Hematopoietic multipotent progenitor cell treated with erythropoietin and hydrocortisone succinate and interleukin-3 and kit ligand, for 15 days (in vitro differentiated cells): Measurements from ENCODE around the gene DRC7.

Source experiments
- DNase-seq: peaks from one replicate; pipeline ENCODE4 v3.0.0-alpha.2; 2015; ENCODE audit warnings: low spot score

The DRC7 gene

DNA sequence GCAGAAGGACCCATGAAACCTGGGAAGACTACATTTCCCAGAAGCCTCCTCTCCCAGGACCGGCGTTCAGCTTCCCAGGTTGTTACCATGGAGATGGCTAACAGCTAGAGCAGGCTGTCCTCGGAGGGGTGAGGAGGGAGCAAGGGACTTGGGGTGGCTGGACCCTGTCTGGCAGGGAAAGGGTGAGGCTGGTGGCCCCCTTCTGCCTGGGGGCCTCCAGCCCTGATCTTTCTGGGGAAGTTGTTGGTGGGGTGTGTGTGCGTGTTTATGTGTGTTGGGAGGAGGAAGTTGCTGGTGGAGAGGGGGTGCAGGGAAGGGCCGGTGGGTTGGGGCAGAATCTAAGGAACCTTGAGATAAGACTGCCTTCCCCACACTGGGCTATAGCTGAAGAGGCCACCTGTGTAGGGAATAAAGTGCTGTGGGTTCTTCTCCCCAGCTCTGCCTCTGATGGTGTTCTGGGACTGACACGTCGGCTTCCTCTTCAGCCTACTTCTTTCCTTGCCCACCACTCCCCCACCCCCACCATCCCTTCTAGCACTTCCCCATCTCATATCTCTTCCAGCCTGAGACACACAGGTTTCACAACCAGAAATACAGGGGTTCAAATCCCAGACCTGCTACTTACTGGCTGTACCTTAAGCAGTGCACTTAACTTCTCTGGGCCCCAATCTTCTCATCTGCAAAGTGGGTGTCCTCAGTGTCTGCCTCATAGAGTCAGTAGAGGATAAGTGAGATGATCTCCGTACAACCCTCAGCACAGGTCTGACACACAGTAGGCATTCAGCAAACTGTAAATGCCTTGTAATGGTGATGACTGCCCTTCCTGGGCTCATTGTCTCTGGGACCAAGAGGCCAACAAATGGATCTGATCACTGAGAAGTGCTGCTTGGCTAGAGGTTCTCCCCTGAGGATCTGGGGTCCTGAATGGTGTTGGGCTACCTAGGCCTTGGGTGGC, at the start of gene DRC7:
Gene DRC7 (plus strand): TSS at position 82 of the 955 bp plus-strand sequence. CDS start 3,144 bp downstream, outside the sequence.
- peak; percentile 68 for DNase-seq

GRCh38 chr16:57645169-57645568, 49.4 kb upstream of the DRC7 start:
- no peak for DNase-seq

DNA sequence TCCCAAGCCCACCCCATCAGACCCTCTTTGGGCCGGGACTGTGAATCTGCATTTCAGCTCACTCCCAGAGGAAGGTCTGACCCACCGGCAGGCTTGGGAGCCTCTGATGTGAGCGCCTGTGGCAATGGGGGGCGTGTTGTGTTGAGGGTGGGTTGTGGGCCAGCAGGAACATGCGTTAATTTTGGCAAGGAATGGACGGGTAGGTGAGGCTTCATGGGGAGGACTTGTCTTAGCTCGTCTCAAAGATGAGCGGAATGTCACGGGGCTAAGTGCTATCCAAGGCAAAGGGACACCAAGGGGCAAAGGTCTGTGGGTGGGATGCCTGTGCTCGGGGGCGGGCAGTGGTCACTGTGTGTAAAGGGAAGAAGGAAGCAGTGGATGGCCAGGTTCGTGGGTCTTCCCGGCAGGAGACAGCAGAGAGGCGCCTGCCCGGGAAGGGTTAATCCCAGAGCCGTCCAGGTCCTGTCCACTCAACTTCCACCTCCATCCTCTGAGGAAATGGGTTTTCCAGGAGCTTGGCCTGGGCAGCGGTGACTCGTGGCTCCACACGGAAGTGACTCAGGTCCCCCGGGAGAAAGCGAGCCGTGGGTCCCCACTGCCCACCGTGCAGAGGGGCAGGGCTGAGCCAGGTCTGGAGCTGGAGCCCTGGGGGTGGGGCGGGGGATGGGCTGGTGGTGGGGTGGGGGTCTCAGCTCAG, 48.8 kb upstream of the DRC7 start:
- no peak for DNase-seq

GRCh38 chr16:57646388-57647039, 48.1 kb upstream of the DRC7 start:
- no peak for DNase-seq

GRCh38 chr16:57647136-57647875, 47.3 kb upstream of the DRC7 start:
- no peak for DNase-seq

DNA sequence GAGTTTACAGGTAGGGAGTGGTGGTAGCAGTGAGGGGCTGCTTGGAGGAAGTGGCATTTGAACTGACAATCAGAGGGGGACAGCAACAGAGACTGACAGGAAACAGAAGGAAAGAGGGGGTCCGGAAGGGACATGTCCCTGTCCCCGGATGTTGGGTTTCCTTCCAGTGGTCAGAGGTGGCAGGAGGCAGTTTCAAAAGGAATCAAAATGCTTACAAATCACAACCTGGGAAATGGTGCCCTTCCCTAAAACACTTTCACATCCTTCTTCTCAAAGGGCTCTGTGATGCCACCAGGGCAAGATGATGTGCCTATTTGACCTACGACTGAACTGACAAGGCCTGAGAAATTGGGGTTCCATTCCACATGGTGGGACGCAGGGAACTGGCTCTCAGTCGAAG, 46.5 kb upstream of the DRC7 start:
- no peak for DNase-seq

- peak; percentile 83 for DNase-seq
Observed at GRCh38 chr16:57648581-57649442, 45.8 kb upstream of the DRC7 start.

DNA sequence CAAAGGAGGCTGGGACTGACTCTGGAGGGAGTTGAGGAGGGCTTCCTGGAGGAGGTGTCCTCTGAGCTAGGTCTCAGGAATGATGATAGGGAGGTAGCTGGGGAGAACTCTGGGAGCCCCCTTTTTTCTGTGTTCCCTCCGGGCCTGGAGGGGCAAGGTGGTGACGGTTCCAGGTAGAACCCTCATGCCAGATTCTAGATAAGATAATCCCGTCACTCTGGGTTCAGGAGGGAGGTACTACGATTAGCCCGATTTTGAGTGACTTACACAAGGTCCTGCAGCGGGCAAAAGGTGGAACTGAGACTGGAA, 45.2 kb upstream of the DRC7 start:
- DNase-seq = no peak

GRCh38 chr16:57649846-57650245, 44.8 kb upstream of the DRC7 start:
- DNase-seq = no peak

- no peak for DNase-seq
Observed at GRCh38 chr16:57651344-57652333, 43.0 kb upstream of the DRC7 start.

- DNase-seq = no peak
Observed at GRCh38 chr16:57652695-57653471, 41.7 kb upstream of the DRC7 start.

GRCh38 chr16:57653936-57654335, 40.7 kb upstream of the DRC7 start:
- no peak for DNase-seq

GRCh38 chr16:57656342-57656955, 38.2 kb upstream of the DRC7 start:
- DNase-seq = no peak

DNA sequence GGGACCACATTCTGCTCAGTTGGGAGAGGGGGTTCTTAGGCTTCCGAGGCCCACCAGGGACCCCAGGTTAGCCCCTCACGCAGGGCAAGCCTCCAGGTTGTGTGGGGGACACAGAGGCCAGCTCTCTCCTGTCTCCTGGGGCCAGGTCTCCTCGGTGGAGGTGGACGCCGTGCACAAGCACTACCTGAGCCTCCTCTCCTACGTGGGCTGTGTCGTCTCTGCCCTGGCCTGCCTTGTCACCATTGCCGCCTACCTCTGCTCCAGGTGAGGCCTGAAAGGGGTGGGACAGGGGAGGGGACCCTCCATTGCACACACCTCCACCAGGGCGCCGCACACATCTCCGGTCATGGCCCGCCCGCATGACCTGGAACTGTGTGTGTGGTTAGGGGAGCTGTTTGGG, 37.4 kb upstream of the DRC7 start:
- DNase-seq = no peak

GRCh38 chr16:57658130-57658877, 36.3 kb upstream of the DRC7 start:
- no peak for DNase-seq

- no peak for DNase-seq
Observed at GRCh38 chr16:57658878-57659674, 35.5 kb upstream of the DRC7 start.
